SU-DHL-6 (cell line): ENCODE measurements around the gene PPFIA2.

Experiments used
- H2AFZ ChIP-seq: fragments of 200-600 bp; sonication (generic); 2 replicates; pipeline ENCODE4 v1.6.1; 2014; ENCODE audit warnings: low read depth, mild to moderate bottlenecking, moderate library complexity, mixed read lengths, antibody characterized with exemption, low read length; ENCODE audit not compliant: severe bottlenecking
- H3F3A ChIP-seq: fragments of 200-600 bp; shearing (Covaris generic); 2 replicates; pipeline ENCODE4 v1.6.0; 2016; ENCODE audit warnings: antibody characterized with exemption, mild to moderate bottlenecking; ENCODE audit not compliant: insufficient read depth
- H3K27ac ChIP-seq: fragments of 200-600 bp; sonication (generic); 2 replicates; pipeline ENCODE4 v1.5.1; 2016; ENCODE audit warnings: low read depth, mild to moderate bottlenecking, low read length, moderate library complexity, mixed read lengths
- H3K27me3 ChIP-seq: fragments of 200-600 bp; sonication (generic), shearing (Covaris generic); 2 replicates; pipeline ENCODE4 v1.6.0; 2014; ENCODE audit warnings: mild to moderate bottlenecking, low read length
- H3K36me3 ChIP-seq: fragments of 200-600 bp; sonication (generic); 2 replicates; pipeline ENCODE4 v1.6.1; 2014; ENCODE audit warnings: mild to moderate bottlenecking, low read length, mixed read lengths
- H3K4me2 ChIP-seq: fragments of 300-600, 200-600 bp; shearing (Covaris generic), sonication (generic); 2 replicates; pipeline ENCODE4 v1.6.0; 2014; ENCODE audit warnings: low read length, low read depth, mild to moderate bottlenecking; ENCODE audit not compliant: poor library complexity, severe bottlenecking
- H3K4me3 ChIP-seq: fragments of 200-600 bp; sonication (generic); 2 replicates; pipeline ENCODE4 v1.5.1; 2014; ENCODE audit warnings: antibody characterized with exemption, low read length, mild to moderate bottlenecking, mixed read lengths; ENCODE audit not compliant: insufficient read depth, poor library complexity, severe bottlenecking
- H3K79me2 ChIP-seq: fragments of 200-600 bp; sonication (generic); 2 replicates; pipeline ENCODE4 v1.6.1; 2014; ENCODE audit warnings: mild to moderate bottlenecking, low read length, moderate library complexity; ENCODE audit not compliant: insufficient read depth
- H3K9ac ChIP-seq: fragments of 200-600 bp; sonication (generic); 2 replicates; pipeline ENCODE4 v1.7.0; 2014; ENCODE audit warnings: mild to moderate bottlenecking, low read length
- H3K9me2 ChIP-seq: fragments of 200-600 bp; sonication (generic); replicated peaks from 2 replicates; pipeline ENCODE4 v1.6.1; 2014; ENCODE audit warnings: low read length; ENCODE audit not compliant: insufficient read depth
- H3K9me3 ChIP-seq: fragments of 200-600 bp; sonication (generic); 2 replicates; pipeline ENCODE4 v1.6.1; 2014; ENCODE audit warnings: low read length, mixed read lengths; ENCODE audit not compliant: insufficient read depth
- H4K20me1 ChIP-seq: fragments of 200-600 bp; sonication (generic); 2 replicates; pipeline ENCODE4 v1.6.1; 2014; ENCODE audit warnings: low read depth, mild to moderate bottlenecking, antibody characterized with exemption, low read length, moderate library complexity, mixed read lengths
- EZH2phosphoT487 ChIP-seq: fragments of 200-600 bp; sonication (generic), shearing (Covaris generic); conservative IDR thresholded peaks from 2 replicates; pipeline ENCODE4 v1.6.1; 2018; ENCODE audit warnings: mild to moderate bottlenecking, antibody characterized with exemption, low read length, moderate library complexity, mixed read lengths
- TF ChIP-seq, protein P1 (sequence below): fragments of 200-600 bp; sonication (generic); IDR thresholded peaks from one replicate; pipeline ENCODE4 v1.5.1; 2017; ENCODE audit warnings: antibody characterized with exemption, mild to moderate bottlenecking, low read length, moderate library complexity; ENCODE audit not compliant: insufficient read depth, poor library complexity, severe bottlenecking

PPFIA2 gene

DNA sequence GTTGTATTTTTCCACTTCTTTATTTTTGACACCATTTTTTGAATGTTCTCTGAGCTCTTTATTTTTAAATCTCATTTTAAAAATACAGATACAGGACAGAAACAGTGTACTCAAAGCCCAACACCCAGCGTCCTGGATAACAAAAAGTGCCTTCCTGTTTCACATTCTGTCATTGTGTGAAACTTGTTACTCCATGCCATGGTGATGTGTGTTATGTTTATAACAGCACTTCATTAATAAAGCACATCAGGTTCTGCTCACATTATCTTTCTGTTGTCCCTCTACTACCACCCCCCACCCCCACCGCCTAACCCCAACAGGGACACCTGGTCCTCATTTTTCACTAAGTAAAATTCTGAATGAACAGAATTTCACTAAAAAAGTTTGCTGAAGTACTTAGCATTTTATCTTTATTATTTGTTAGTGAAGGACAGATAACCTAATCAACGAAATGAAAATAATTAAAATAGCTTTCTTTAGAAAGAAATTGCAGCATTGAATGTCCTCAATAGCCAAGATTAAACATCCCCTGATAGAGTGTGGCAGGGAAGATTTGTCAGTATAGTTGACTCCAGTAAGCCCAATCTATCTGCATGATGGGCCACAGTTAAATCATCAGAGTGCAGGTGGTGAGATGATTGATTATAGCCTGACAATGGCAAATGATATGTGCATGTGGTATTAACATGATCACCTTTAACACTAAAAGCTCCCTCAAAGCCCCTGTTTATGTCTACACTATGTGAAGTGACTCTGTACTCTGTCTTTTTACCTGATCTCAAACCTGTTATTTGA lies 527.4 kb downstream of the PPFIA2 start:
- no peak overlapping the region for H3K27ac ChIP-seq
- no peak overlapping the region for H3K4me3 ChIP-seq
- no peaks in the 10 kb centered on the region for H4K20me1 ChIP-seq
- no peaks in the 10 kb centered on the region for H3K36me3 ChIP-seq
- H3K4me2 ChIP-seq, result no peak overlapping the region
- TF ChIP-seq, protein P1, sequence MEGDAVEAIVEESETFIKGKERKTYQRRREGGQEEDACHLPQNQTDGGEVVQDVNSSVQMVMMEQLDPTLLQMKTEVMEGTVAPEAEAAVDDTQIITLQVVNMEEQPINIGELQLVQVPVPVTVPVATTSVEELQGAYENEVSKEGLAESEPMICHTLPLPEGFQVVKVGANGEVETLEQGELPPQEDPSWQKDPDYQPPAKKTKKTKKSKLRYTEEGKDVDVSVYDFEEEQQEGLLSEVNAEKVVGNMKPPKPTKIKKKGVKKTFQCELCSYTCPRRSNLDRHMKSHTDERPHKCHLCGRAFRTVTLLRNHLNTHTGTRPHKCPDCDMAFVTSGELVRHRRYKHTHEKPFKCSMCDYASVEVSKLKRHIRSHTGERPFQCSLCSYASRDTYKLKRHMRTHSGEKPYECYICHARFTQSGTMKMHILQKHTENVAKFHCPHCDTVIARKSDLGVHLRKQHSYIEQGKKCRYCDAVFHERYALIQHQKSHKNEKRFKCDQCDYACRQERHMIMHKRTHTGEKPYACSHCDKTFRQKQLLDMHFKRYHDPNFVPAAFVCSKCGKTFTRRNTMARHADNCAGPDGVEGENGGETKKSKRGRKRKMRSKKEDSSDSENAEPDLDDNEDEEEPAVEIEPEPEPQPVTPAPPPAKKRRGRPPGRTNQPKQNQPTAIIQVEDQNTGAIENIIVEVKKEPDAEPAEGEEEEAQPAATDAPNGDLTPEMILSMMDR, result no peak
- TF ChIP-seq EZH2phosphoT487, result no peak
- H3K9ac ChIP-seq, result no peak overlapping the region
- H3F3A ChIP-seq, result no peaks in the 10 kb centered on the region
- no peak overlapping the region for H2AFZ ChIP-seq
- H3K27me3 ChIP-seq, result no peaks in the 10 kb centered on the region
- no peaks in the 10 kb centered on the region for H3K9me2 ChIP-seq
- no peaks in the 10 kb centered on the region for H3K79me2 ChIP-seq
- H3K9me3 ChIP-seq, result no peaks in the 10 kb centered on the region

DNA sequence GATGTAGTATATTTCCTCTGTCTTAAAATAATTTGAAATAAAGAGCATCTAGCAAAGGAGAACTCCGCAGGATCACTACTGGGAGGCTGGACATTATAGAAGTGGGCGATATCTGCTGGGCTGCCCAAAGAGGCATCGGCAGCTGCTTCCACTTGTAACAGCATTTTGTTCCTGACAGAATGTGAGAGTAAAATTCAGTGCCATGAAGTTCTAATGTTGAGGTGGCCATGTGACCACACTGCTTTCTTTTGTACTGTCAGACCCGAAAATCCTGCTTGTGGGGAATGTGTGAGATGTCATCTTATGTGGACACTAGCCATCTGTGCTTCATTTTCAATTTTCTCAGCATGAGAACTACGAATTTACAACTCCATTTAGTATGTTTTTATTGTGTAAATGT lies 529.4 kb downstream of the PPFIA2 start:
- TF ChIP-seq, protein P1, result no peak
- no peak for TF ChIP-seq EZH2phosphoT487
- H3K79me2 ChIP-seq, result no peaks in the 10 kb centered on the region
- H3K27ac ChIP-seq, result no peak overlapping the region

GRCh38 chr12:81224626-81225025 lies 534.5 kb downstream of the PPFIA2 start:
- TF ChIP-seq, protein P1, result no peak
- no peak for TF ChIP-seq EZH2phosphoT487
- H3F3A ChIP-seq, result no peaks in the 10 kb centered on the region
- H3K27me3 ChIP-seq, result no peaks in the 10 kb centered on the region
- H3K27ac ChIP-seq, result no peak overlapping the region
- H3K9ac ChIP-seq, result no peak overlapping the region
- no peak overlapping the region for H2AFZ ChIP-seq
- no peak overlapping the region for H3K4me3 ChIP-seq
- H3K4me2 ChIP-seq, result no peak overlapping the region
- H4K20me1 ChIP-seq, result no peaks in the 10 kb centered on the region
- no peaks in the 10 kb centered on the region for H3K36me3 ChIP-seq
- H3K79me2 ChIP-seq, result no peaks in the 10 kb centered on the region
- H3K9me3 ChIP-seq, result no peaks in the 10 kb centered on the region
- no peaks in the 10 kb centered on the region for H3K9me2 ChIP-seq

More for the DNA sequence above, 529.4 kb downstream of the PPFIA2 start:
- no peak overlapping the region for H3K4me2 ChIP-seq
- no peak overlapping the region for H3K4me3 ChIP-seq
- no peaks in the 10 kb centered on the region for H3K9me3 ChIP-seq
- no peak overlapping the region for H2AFZ ChIP-seq
- H3K27me3 ChIP-seq, result no peaks in the 10 kb centered on the region
- no peak overlapping the region for H3K9ac ChIP-seq
- H3F3A ChIP-seq, result no peaks in the 10 kb centered on the region
- H4K20me1 ChIP-seq, result no peaks in the 10 kb centered on the region
- H3K36me3 ChIP-seq, result no peaks in the 10 kb centered on the region
- H3K9me2 ChIP-seq, result no peaks in the 10 kb centered on the region
